Measurements from ENCODE around the gene HAX1. TPM values are rescaled to one million over a fixed set of nuclear protein-coding genes. Genes with fewer than 3 reads are reported as not detected.
"Not testable (repeated sequence)": the region's sequence is repeated elsewhere in the genome, so short reads cannot be mapped to it uniquely, and the experiment has no call there.

The HAX1 gene
- total RNA-seq, 1 experiment from 2014 or later: 129 TPM

DNA sequence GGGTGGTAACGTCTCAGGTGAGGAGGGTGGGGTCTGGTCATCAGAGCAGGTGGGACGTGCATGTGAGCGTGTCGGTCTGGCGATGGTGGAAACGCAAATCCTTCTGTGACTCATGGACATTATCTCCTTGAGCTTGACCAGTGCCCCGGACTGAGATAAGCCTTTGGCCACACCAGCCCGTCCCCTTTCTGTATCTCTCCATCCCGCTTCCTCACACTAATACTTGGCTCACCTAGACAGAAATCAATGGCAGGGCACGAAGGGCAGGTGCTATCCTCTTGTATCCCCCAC lies 40.6 kb downstream of the HAX1 start:
- peaks cover 45% of the 10 kb centered on the region for H3K27me3 Mint-ChIP-seq (ENCODE audit: unreplicated experiment)
- BruUV-seq (replicated peaks): no TSS peak

DNA sequence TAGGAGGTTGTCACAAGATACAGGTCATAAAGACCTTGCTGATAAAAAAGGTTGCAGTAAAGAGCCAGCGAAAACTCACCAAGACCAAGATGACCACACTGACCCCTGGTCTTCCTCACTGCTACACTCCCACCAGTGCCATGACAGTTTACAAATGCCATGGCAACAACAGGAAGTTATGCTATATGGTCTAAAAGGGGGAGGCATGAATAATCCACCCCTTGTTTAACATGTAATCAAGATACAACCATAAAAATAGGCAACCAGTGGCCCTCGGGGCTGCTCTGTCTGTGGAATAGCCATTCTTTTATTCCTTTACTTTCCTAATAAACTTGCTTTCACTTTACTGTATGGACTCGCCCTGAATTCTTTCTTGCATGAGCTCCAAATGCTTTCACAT lies 41.8 kb downstream of the HAX1 start:
- BruUV-seq (replicated peaks); H3K27ac Mint-ChIP-seq (ENCODE audit: unreplicated experiment); DNase-seq; CTCF ChIA-PET; H3K9me3 Mint-ChIP-seq (ENCODE audit: low read depth, unreplicated experiment); H3K4me1 Mint-ChIP-seq (ENCODE audit: low read depth, unreplicated experiment); H3K4me3 Mint-ChIP-seq (ENCODE audit: low read depth, unreplicated experiment); intact Hi-C loops (cut with micrococcal nuclease; ENCODE audit: unreplicated experiment); H3K36me3 Mint-ChIP-seq (ENCODE audit: insufficient read depth, unreplicated experiment): not testable (repeated sequence)
- peaks cover 57% of the 10 kb centered on the region for H3K27me3 Mint-ChIP-seq (ENCODE audit: unreplicated experiment)

More for the DNA sequence above, 40.6 kb downstream of the HAX1 start:
- CTCF ChIA-PET: no interaction called here
- no peaks in the 10 kb centered on the region for H3K36me3 Mint-ChIP-seq (ENCODE audit: insufficient read depth, unreplicated experiment)
- no peaks in the 10 kb centered on the region for H3K9me3 Mint-ChIP-seq (ENCODE audit: low read depth, unreplicated experiment)
- no peak overlapping the region for H3K4me3 Mint-ChIP-seq (ENCODE audit: low read depth, unreplicated experiment)
- TF ChIP-seq, protein P1, sequence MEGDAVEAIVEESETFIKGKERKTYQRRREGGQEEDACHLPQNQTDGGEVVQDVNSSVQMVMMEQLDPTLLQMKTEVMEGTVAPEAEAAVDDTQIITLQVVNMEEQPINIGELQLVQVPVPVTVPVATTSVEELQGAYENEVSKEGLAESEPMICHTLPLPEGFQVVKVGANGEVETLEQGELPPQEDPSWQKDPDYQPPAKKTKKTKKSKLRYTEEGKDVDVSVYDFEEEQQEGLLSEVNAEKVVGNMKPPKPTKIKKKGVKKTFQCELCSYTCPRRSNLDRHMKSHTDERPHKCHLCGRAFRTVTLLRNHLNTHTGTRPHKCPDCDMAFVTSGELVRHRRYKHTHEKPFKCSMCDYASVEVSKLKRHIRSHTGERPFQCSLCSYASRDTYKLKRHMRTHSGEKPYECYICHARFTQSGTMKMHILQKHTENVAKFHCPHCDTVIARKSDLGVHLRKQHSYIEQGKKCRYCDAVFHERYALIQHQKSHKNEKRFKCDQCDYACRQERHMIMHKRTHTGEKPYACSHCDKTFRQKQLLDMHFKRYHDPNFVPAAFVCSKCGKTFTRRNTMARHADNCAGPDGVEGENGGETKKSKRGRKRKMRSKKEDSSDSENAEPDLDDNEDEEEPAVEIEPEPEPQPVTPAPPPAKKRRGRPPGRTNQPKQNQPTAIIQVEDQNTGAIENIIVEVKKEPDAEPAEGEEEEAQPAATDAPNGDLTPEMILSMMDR (IDR thresholded peaks at IDR 0.05; ENCODE audit: unreplicated experiment): no peak
- no peak for DNase-seq
- intact Hi-C loops (cut with micrococcal nuclease; ENCODE audit: unreplicated experiment): no loop called here
- H3K27ac Mint-ChIP-seq (ENCODE audit: unreplicated experiment): no peak overlapping the region
- peaks cover 8% of the 10 kb centered on the region for H3K4me1 Mint-ChIP-seq (ENCODE audit: low read depth, unreplicated experiment)

DNA sequence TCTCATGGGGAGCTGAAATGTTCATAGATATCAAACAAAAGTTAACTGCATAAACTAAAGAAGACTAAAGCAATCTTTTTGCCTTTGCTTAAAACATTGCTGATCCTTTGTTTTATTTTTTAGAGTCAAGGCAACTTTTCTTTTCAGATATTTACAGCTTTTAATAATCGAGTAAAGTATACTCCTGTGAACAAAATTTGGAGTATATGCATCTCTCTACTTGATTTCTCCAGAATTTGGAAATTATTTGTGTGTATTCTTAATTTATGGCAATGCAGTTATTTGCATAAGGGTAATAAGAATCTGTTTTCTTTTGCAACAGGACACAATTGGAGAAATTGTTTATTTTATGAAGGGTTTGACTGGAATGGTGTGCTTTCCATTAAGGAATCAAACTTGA lies 44.3 kb downstream of the HAX1 start:
- TF ChIP-seq, protein P1 (IDR thresholded peaks at IDR 0.05; ENCODE audit: unreplicated experiment): no peak
- no peak overlapping the region for H3K4me3 Mint-ChIP-seq (ENCODE audit: low read depth, unreplicated experiment)
- H3K27ac Mint-ChIP-seq (ENCODE audit: unreplicated experiment): no peak overlapping the region
- H3K36me3 Mint-ChIP-seq (ENCODE audit: insufficient read depth, unreplicated experiment): no peaks in the 10 kb centered on the region
- intact Hi-C loops (cut with micrococcal nuclease; ENCODE audit: unreplicated experiment): no loop called here
- peaks cover 80% of the 10 kb centered on the region for H3K27me3 Mint-ChIP-seq (ENCODE audit: unreplicated experiment)
- BruUV-seq (replicated peaks): no TSS peak
- DNase-seq: no peak
- H3K4me1 Mint-ChIP-seq (ENCODE audit: low read depth, unreplicated experiment): peaks cover 8% of the 10 kb centered on the region
- H3K9me3 Mint-ChIP-seq (ENCODE audit: low read depth, unreplicated experiment): no peaks in the 10 kb centered on the region
- CTCF ChIA-PET: no interaction called here

DNA sequence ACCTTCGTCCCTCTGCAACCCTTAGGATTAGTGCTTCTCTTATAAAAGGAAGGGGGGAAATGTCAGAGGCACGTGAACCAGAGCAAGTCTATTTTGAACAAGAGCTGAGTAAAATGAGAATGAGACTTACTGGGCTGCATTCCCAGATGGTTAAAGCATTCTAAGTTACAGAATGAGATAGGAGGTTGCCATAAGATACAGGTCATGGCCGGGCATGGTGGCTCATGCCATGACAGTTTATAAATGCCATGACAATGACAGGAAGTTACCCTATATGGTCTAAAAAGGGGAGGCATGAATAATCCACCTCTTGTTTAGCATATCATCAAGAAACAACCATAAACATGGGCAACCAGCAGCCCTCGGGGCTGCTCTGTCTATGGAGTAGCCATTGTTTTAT lies 46.0 kb downstream of the HAX1 start:
- Mint-ChIP-seq H3K4me3 (ENCODE audit: low read depth, unreplicated experiment) (no peak overlapping the region), H3K27me3 (ENCODE audit: unreplicated experiment) (peaks cover 80% of the 10 kb centered on the region), H3K36me3 (ENCODE audit: insufficient read depth, unreplicated experiment) (no peaks in the 10 kb centered on the region), H3K27ac (ENCODE audit: unreplicated experiment) (no peak overlapping the region), H3K4me1 (ENCODE audit: low read depth, unreplicated experiment) (no peaks in the 10 kb centered on the region), H3K9me3 (ENCODE audit: low read depth, unreplicated experiment) (no peaks in the 10 kb centered on the region)
- no peak for DNase-seq
- CTCF ChIA-PET: no interaction called here
- intact Hi-C loops (cut with micrococcal nuclease; ENCODE audit: unreplicated experiment): no loop called here
- BruUV-seq (replicated peaks): no TSS peak
- TF ChIP-seq, protein P1 (IDR thresholded peaks at IDR 0.05; ENCODE audit: unreplicated experiment): no peak

DNA sequence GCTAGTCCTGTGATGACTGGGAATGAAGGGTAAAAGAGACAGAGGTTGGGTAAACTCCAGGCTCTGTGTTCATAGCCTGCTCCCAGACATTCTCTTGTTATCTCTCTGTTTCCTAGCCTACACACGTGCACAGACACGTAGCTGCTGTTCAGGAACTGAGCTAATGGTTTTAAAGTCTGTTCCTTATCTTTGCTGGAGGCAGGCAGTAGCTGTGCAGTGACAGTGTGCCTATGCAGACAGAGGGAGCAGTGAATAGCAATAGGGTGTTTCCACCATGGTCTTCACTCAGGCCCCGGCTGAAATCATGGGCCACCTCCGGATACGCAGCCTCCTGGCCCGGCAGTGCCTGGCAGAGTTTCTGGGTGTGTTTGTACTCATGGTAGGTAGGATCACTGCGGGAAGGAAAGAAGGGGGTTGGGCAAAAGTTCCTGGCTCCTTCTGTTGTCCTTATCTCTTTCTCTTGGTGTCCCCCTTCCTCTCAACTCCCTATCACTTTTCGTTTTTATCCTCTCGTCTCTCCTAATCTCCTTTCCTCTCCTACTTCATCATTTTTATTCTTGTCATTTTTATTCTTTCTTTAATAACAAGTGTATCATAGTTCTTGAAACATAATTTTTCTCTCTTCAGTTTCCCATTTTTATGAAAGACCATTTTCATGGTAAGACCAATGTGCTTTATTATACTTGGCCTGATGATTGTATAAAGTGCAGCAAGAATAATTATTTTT lies 48.6 kb downstream of the HAX1 start, which contains the start of gene AQP10:
AQP10 (plus strand) TSS at position 212 of the 727 bp plus-strand sequence; CDS start at position 275, 63 bp downstream.
- no peak within 1 kb of the TSS for H3K4me3 Mint-ChIP-seq (ENCODE audit: low read depth, unreplicated experiment)
- peaks cover 17% of the 10 kb centered on the region for H3K36me3 Mint-ChIP-seq (ENCODE audit: insufficient read depth, unreplicated experiment)
- no peak for DNase-seq
- TF ChIP-seq, protein P1 (IDR thresholded peaks at IDR 0.05; ENCODE audit: unreplicated experiment): no peak
- CTCF ChIA-PET: interaction anchor here (0.8 kb wide), 1 partner anchor 8 kb away, joined by 8 read pairs; no protein-coding TSS in a partner anchor
- H3K27me3 Mint-ChIP-seq (ENCODE audit: unreplicated experiment): peaks cover 92% of the 10 kb centered on the region
- peaks cover 5% of the 10 kb centered on the region for H3K4me1 Mint-ChIP-seq (ENCODE audit: low read depth, unreplicated experiment)
- H3K9me3 Mint-ChIP-seq (ENCODE audit: low read depth, unreplicated experiment): no peaks in the 10 kb centered on the region
- H3K27ac Mint-ChIP-seq (ENCODE audit: unreplicated experiment): no peak within 1 kb of the TSS
- intact Hi-C loops (cut with micrococcal nuclease; ENCODE audit: unreplicated experiment): no loop called here
- no TSS peak for BruUV-seq (replicated peaks)

DNA sequence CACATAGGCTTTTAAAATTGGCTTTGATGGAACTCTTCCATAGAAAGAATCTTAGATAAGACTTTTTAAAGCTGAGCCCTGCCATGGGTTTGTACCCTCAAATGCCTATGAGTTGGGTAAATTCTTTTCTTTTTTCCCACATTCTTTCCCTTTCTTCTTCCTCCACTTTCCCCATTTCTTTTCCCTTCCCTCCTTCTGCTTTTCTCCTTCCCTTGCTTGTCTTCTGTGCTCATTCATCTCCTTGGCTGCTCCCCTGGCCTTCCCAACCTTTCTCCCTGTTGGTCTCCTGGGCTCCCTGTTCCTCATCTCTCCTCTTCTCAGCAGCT lies 49.1 kb downstream of the HAX1 start:
- Mint-ChIP-seq H3K36me3 (ENCODE audit: insufficient read depth, unreplicated experiment) (peaks cover 18% of the 10 kb centered on the region), H3K4me1 (ENCODE audit: low read depth, unreplicated experiment) (peaks cover 11% of the 10 kb centered on the region), H3K27me3 (ENCODE audit: unreplicated experiment) (peaks cover 97% of the 10 kb centered on the region)
- H3K9me3 Mint-ChIP-seq (ENCODE audit: low read depth, unreplicated experiment); H3K27ac Mint-ChIP-seq (ENCODE audit: unreplicated experiment); CTCF ChIA-PET; intact Hi-C loops (cut with micrococcal nuclease; ENCODE audit: unreplicated experiment); H3K4me3 Mint-ChIP-seq (ENCODE audit: low read depth, unreplicated experiment); BruUV-seq (replicated peaks); DNase-seq: not testable (repeated sequence)
